Left forelimb (tissue), 1 donor: ENCODE measurements around the gene CLCF1.

Experiments used
- DNase-seq: peaks from one replicate; pipeline ENCODE4 v3.0.0-alpha.2; 2018; ENCODE audit warnings: low spot score

CLCF1 gene

DNA sequence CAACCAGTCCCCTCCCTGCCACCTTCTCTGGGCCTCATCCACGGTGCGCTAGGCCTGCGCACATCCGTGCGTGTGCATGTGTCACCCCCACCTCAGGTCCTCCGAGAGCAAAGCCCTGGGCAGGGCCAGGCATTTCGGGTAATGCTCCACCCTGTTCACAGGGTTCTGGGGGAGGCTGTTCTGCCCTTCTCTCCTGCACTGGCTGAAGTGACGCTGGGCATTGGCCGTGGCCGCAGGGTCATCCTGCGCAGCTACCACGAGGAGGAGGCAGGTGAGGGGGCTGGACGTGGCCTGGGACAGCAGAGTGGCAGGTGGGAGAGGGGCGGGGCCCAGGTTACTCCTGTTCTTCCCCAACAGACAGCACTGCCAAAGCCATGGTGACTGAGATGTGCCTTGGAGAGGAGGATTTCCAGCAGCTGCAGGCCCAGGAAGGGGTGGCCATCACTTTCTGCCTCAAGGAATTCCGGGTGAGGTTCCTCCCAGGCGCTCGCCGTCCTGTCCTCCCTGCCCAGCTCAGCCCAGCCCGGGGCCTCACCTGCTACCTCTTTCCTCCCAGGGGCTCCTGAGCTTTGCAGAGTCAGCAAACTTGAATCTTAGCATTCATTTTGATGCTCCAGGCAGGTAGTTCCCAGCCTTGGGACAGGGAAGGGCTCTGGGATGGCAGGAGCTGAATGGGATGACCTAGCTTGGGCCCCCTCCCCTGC is 22.3 kb upstream of the CLCF1 start:
- DNase-seq = no peak

DNA sequence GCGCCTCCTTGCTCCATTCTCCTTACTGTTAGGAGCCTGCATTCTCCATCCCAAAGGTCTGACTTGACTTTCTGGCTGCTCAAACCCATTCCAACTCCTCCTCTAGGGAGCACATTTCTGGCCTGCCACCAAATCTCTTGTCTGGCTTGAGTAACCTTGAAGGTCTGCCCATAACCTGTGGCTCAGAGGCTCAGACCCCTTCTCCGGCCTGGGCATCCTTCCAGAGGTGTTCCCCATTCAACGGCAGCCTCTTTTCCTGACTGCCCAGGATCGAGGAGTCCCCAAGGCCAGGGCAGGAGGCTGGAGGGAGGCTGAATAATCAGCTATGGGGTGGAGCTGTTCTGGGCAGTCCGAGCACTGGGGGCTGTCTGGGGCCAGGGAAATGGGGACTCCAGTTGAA is 20.6 kb upstream of the CLCF1 start:
- DNase-seq = no peak

GRCh38 chr11:67393437-67393836 is 20.0 kb upstream of the CLCF1 start:
- DNase-seq = no peak

DNA sequence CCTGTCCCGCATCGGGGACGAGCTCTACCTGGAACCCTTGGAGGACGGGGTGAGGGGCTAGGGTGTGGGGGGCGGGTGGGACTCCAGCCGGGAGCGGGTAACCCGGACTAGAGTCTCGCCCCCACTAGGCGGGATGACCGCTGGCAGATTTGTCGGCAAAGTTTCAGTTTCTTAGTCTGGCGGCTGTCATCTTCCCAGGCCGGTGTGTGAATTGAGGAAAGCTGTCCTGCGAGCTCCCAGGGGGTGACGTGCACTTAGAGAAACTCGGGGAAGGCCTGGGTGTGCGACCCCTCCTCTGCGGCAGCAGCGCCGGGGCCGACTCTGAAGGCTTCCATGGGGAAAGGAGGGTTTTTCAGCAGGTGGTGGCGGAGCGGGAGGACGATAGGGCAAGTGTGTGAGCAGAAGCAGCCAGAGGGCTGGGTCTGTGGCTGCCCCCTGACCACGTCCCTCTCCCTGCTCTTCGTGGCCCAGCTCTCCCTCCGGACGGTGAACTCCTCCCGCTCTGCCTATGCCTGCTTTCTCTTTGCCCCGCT is 18.9 kb upstream of the CLCF1 start:
- DNase-seq = no peak

DNA sequence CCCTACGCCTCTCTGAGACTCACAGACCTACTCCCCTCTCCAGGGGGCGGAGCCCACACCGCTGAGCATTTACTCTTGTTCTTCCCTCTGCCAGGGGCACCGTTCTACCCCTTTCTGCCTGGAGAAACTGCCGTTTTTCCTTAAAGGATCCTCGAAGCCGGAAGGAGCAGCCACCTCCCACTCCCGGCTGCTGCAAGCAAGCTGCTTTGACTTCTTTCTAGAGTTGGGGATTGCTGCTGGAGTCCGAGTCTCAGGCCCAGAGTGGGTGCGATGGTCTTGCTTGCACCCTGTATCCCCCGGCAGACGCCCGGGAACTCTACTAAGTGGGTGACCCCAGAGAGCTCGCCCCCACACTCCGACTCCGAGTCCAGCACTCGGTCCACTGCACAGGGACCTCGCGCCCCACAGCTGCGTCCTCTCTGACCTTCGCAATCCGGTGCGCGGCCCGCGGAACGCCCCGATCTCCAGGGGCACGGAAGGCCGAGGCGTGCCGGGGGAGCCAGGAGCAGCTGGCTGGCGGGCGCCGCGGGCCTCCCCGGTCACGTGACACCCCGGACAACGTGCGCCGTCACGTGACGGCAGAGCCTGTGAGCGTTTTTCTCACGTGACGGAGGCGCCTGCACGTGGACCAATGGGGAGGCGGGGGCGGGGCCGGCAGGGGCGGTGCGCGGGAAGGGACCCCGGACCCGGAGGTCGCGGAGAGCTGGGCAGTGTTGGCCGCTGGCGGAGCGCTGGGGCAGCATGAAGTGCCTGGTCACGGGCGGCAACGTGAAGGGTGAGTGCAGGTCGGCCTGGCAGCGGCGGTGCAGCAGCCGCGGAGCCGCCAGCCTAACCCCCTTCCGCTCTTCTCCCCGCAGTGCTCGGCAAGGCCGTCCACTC is 18.1 kb upstream of the CLCF1 start, which contains the start of gene RAD9A:
TSS of gene RAD9A (plus strand) at position 683 of the 879 bp plus-strand sequence. CDS start at position 742, 59 bp downstream.
- peak; percentile 94 for DNase-seq

- DNase-seq = no peak
Observed at GRCh38 chr11:67390947-67391303, 17.5 kb upstream of the CLCF1 start.

DNA sequence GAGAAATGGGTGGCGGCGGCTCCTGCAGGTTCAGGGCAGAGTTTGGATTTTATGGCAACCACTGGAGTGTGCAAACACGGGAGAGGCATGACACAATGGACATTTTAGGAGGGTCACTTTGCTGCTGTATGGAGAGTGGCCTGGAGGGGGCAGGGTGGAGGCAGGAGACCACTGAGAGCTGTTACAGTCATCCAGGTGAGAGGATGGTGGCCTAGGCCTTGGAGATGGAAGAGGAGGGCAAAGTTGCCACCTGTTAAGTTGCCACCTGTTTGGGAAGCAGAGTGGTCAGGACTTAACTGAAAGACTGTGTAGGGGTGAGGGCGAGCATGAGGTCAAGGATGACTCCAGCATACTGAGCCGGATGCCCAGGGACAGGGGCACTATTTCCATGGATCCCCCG is 16.1 kb upstream of the CLCF1 start:
- no peak for DNase-seq

DNA sequence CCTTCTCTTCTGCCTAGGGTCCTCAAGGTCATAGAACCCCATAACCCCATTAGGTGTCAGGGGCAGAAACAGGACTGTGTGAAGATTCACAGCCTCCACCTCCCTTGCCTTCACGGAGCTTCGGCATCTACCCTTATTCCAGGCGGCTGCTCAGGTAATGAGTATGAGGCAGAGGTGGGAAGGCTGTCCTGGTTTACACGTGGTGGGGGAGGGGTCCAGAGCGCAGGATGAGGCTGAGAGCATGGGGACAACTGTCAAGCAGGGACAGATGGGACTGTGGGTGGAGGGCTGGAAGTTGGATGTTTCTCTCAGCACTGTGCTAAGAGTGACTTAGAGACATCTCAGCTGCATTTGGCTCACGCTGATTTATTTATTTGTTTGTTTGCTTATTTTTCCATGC is 14.1 kb upstream of the CLCF1 start:
- no peak for DNase-seq

GRCh38 chr11:67387069-67387468 is 13.7 kb upstream of the CLCF1 start:
- no peak for DNase-seq

DNA sequence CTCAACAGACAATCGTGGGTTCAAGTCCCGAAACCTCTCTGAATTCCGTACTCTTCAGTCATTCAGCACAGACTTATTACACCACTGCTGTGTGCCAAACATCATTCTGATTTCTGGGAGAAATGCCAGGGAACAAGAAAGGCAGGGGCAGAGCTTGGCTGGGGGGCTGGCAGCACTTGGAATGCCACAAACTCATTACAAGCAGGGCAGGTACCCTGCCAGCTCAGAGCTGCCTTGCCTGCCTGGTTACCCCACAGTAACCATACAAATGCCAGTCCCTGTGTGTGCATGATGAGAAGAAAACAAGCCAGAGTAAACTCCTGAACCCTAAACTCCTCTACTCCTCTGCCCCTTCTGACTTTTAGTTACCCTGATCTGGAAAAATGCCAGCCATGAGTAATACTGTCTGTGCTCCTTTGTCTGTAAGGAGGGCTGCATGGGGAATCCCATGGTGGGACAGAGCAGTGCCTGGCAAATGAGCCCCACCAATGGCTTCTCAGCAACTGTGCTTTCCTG is 11.5 kb upstream of the CLCF1 start:
- DNase-seq = no peak

GRCh38 chr11:67382276-67383136 is 9.1 kb upstream of the CLCF1 start:
- DNase-seq = peak; percentile 86

GRCh38 chr11:67381244-67381972 is 8.0 kb upstream of the CLCF1 start:
- DNase-seq = no peak

DNA sequence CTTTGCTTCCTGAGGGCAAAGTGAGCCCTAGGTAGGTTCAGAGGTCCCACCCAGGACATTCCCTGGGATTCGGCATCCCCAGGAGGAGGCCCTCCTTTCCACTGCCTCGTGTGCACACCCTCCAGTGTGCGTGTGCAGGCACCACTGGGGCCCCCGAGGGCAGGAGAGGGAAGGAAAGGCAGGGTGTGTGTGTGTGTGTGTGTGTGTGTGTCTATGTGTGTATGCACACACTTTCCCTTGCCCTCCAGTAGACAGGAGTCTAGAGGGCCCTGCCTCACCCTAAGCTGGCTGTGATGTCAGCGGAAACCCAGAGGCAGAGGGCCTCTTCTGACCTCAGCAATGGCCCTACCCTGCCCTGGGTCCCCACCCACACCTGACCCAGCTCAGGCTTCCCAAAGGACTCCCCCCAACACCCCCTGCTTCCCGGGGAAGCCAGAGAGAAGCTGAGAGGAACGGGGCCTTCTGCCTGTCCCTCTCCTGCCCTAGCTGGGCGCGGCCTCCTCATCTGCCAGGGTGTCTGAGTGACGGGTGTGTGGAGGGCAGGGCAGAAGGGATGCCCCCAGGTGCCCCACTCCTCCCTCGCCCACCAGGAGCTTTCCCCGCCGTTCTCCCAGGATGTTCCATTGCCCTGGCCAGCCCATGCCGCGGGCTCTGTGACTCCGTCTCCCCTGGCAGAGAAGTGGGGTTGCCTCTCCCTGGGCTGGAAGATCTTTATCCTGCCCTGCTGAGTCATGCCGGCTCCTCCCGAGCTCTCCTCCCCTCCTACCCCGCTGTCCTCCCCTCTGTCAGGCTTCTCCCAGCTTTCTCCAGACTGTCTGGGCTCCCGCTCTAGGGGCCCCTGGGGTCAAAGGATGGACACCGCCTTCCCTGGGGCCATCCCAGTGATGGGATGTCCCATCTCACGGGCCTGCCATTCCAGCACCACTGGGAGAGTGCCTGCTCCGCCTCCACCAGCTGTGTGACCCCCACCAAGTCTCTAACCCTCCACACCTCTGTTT is 6.0 kb upstream of the CLCF1 start:
- no peak for DNase-seq

DNA sequence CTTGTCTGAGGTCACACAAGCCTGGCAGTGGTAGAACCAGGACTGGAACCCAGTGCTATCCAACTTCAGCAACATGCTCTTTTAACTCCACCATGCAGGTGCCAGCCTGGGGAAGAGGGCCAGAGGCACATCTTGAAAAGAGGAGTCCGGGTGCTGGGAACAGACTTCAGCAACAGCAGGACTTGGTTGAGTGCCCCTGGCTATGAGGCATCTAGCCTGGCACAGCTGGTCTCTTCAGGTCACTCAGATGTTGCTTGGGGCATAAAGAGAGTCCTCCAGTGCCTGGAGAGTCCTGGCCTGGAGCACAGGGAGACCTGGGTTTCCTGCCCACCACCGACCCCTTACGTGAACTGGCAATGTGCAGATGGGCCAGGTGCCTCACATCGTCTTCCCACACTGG is 5.1 kb upstream of the CLCF1 start:
- DNase-seq = no peak

DNA sequence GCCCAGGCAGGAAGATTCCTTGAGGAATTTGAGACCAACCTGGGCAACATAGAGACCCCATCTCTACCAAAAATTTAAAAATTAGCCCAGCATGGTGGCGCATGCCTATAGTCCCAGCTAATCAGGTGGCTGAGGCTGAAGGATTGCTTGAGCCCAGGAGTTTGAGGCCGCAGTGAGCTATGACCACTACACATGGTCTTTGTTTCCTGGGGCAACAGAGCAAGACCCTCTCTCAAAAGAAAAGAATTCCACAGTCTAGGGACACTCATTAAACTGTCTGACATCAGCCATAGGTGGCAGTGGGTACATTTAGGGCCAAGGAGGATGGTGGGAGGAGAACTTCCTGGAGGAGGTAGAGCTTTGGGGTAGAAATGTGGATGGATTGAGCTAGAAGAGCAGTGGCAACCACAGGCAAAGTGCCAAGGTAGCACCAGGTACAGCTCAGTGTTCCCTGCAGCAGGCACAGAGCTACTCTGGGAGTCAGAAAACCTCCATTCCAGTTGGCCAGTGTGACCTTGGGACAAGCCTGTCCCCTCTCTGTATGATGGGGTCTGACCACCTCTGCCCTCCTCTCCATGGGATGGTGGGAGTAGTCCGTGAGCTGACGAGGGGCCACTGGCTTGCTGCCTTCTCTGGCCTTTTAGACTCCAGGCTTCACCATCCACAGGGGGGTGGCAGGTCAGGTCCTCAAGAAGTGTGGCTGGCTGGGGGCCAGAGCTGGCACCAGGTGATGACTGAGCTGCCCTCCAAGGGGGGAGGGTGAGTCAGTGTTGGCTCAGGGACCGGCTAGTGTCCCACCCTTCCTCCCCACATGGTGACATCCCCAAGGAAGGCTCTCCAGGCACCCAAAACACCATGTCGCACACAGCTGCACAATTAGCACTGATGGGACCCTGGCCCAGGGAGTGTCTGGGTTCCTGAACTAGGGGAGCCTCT is 3.7 kb upstream of the CLCF1 start:
- DNase-seq = no peak

DNA sequence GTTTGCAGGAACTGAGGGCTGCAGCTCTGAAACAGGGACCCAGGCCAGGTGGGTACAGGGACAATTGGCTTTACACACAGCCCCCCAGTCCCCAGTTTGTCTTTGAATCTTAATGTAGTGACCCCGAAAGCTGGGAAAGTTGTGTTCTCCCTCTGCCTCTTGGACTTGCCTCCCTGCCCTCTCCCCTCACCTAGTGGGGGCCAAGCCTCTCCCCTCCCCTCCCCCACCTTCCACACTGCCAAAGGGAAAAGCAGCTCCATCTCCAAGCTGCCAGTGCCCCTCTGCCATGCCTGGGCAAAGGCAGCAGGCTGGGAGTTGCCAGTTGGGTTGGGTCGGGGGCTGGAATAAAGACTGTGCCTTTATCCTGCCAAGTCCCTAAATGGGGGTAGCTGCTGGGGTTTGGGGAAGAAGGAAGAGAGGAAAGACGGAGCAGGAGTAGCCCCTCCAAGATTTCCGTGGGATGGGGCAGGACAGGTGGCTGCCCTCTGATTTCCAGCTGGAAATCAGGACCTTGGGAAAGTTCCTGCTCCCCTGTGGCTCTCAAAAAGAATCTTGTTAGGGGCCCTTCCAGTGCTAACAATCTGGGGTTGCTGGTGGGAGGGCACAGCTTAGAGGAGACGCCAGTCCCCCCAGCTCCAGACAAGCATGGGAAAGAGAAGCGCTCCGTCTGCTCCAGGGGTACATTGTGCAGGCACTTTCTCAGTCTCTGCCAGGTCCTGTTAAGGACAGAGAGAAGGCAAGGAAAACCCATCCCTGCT is 2.8 kb upstream of the CLCF1 start:
- no peak for DNase-seq

GRCh38 chr11:67375320-67376055 is 2.1 kb upstream of the CLCF1 start:
- no peak for DNase-seq
